ENCODE results near the gene FOXRED1. TPM values are rescaled to one million over a fixed set of nuclear protein-coding genes. Genes with fewer than 3 reads are reported as not detected.
"Not testable (repeated sequence)": the region's sequence is repeated elsewhere in the genome, so short reads cannot be mapped to it uniquely, and the experiment has no call there.

The FOXRED1 gene
- total RNA-seq, 1 experiment from 2014 or later = 44.8 TPM

DNA sequence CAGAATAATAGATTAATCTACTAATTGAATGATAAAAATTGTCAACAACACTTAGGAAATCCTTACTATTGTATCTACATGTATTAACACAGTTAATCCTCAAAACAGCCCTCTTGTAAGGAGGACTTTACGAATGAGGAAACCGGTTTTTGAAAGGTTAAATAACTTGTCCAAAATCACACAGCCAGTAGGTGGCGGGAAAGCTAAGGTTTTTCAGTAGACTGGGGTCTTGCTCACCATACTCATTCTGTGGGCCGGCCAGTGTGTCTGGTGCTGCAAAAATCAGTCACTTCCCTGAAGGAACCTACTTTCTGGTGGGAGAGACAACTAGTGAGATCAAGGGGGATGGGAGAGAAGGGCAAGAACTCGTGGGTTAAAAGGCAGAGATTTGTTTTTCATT lies 38.8 kb downstream of the FOXRED1 start:
- in situ Hi-C loops (cut with HindIII; ENCODE audit: low pct_unique_long_range_greater_than_20kb, low sequenced_read_pairs) (no loop called here), intact Hi-C loops (cut with micrococcal nuclease; ENCODE audit: unreplicated experiment) (no loop called here)
- Histone ChIP-seq H3K9me3 (ENCODE audit: control insufficient read depth, insufficient read depth, low read depth, low read length) (no peaks in the 10 kb centered on the region), H3K4me3 (ENCODE audit: low read depth in 2 of 2, low read length in 2 of 2) (no peak overlapping the region), H3K27ac (ENCODE audit: low read length) (no peak overlapping the region), H3K4me1 (ENCODE audit: control insufficient read depth, insufficient read depth, low read length) (peaks cover 7% of the 10 kb centered on the region; the same call in 1 of the 2 replicates), H3K27me3 (ENCODE audit: control insufficient read depth, insufficient read depth, low read length) (no peaks in the 10 kb centered on the region), H3K36me3 (ENCODE audit: control insufficient read depth, insufficient read depth, low read length) (no peaks in the 10 kb centered on the region)
- CTCF ChIA-PET = interaction anchor here (0.7 kb wide), 1 partner anchor 163 kb away, joined by 4 read pairs; no protein-coding TSS in a partner anchor
- TF ChIP-seq, protein P1, sequence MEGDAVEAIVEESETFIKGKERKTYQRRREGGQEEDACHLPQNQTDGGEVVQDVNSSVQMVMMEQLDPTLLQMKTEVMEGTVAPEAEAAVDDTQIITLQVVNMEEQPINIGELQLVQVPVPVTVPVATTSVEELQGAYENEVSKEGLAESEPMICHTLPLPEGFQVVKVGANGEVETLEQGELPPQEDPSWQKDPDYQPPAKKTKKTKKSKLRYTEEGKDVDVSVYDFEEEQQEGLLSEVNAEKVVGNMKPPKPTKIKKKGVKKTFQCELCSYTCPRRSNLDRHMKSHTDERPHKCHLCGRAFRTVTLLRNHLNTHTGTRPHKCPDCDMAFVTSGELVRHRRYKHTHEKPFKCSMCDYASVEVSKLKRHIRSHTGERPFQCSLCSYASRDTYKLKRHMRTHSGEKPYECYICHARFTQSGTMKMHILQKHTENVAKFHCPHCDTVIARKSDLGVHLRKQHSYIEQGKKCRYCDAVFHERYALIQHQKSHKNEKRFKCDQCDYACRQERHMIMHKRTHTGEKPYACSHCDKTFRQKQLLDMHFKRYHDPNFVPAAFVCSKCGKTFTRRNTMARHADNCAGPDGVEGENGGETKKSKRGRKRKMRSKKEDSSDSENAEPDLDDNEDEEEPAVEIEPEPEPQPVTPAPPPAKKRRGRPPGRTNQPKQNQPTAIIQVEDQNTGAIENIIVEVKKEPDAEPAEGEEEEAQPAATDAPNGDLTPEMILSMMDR (IDR thresholded peaks at IDR 0.05) = no peak
- no peak for TF ChIP-seq TCF7L2 (IDR thresholded peaks at IDR 0.05; ENCODE audit: low read depth, low read length)
- TF ChIP-seq, protein P2, sequence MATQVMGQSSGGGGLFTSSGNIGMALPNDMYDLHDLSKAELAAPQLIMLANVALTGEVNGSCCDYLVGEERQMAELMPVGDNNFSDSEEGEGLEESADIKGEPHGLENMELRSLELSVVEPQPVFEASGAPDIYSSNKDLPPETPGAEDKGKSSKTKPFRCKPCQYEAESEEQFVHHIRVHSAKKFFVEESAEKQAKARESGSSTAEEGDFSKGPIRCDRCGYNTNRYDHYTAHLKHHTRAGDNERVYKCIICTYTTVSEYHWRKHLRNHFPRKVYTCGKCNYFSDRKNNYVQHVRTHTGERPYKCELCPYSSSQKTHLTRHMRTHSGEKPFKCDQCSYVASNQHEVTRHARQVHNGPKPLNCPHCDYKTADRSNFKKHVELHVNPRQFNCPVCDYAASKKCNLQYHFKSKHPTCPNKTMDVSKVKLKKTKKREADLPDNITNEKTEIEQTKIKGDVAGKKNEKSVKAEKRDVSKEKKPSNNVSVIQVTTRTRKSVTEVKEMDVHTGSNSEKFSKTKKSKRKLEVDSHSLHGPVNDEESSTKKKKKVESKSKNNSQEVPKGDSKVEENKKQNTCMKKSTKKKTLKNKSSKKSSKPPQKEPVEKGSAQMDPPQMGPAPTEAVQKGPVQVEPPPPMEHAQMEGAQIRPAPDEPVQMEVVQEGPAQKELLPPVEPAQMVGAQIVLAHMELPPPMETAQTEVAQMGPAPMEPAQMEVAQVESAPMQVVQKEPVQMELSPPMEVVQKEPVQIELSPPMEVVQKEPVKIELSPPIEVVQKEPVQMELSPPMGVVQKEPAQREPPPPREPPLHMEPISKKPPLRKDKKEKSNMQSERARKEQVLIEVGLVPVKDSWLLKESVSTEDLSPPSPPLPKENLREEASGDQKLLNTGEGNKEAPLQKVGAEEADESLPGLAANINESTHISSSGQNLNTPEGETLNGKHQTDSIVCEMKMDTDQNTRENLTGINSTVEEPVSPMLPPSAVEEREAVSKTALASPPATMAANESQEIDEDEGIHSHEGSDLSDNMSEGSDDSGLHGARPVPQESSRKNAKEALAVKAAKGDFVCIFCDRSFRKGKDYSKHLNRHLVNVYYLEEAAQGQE (IDR thresholded peaks at IDR 0.05; ENCODE audit: insufficient read depth in 1 of 2, low read depth in 2 of 2, low read length in 1 of 2) = no peak
- TF ChIP-seq SIN3A (IDR thresholded peaks at IDR 0.05; ENCODE audit: borderline replicate concordance, insufficient read depth, low read depth, low read length) = no peak
- TF ChIP-seq POLR2AphosphoS5 (IDR thresholded peaks at IDR 0.05; ENCODE audit: low read depth, low read length) = no peak
- POLR2A ChIA-PET = no interaction called here
- DNase-seq (ENCODE audit: low read depth, low spot score) (no peak), ATAC-seq (no peak)
- no TSS peak for BruUV-seq (replicated peaks)

DNA sequence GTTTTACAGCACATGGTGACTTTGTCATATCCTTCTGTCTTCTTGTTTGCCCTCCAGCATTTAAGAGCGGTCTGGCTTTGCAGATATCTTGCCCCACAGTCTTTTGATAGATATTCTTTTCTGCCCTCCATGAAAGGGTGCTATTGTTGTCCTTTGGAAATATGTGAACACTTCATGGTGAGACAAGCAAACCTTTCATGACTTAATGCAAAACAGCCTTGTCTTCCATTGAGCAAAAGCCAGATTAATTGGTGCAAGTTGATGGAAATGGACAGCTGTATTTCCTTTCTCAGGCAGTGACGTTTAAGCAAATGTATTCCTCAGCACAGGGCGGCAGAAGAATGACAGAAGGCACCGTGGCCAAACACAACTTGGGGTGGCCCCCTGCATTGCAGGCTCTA lies 39.3 kb downstream of the FOXRED1 start:
- Histone ChIP-seq H3K9me3 (ENCODE audit: control insufficient read depth, insufficient read depth, low read depth, low read length) (no peaks in the 10 kb centered on the region), H3K27ac (ENCODE audit: low read length) (no peak overlapping the region), H3K4me3 (ENCODE audit: low read depth in 2 of 2, low read length in 2 of 2) (no peak overlapping the region), H3K36me3 (ENCODE audit: control insufficient read depth, insufficient read depth, low read length) (no peaks in the 10 kb centered on the region), H3K27me3 (ENCODE audit: control insufficient read depth, insufficient read depth, low read length) (no peaks in the 10 kb centered on the region), H3K4me1 (ENCODE audit: control insufficient read depth, insufficient read depth, low read length) (peaks cover 6% of the 10 kb centered on the region; the same call in 1 of the 2 replicates)
- TF ChIP-seq TCF7L2 (IDR thresholded peaks at IDR 0.05; ENCODE audit: low read depth, low read length) (no peak), SIN3A (IDR thresholded peaks at IDR 0.05; ENCODE audit: borderline replicate concordance, insufficient read depth, low read depth, low read length) (no peak), POLR2AphosphoS5 (IDR thresholded peaks at IDR 0.05; ENCODE audit: low read depth, low read length) (no peak)
- TF ChIP-seq, protein P2 (IDR thresholded peaks at IDR 0.05; ENCODE audit: insufficient read depth in 1 of 2, low read depth in 2 of 2, low read length in 1 of 2) = no peak
- TF ChIP-seq, protein P1 (IDR thresholded peaks at IDR 0.05) = no peak
- POLR2A ChIA-PET = no interaction called here
- in situ Hi-C loops (cut with HindIII; ENCODE audit: low pct_unique_long_range_greater_than_20kb, low sequenced_read_pairs) = no loop called here
- CTCF ChIA-PET = no interaction called here
- intact Hi-C loops (cut with micrococcal nuclease; ENCODE audit: unreplicated experiment) = no loop called here
- ATAC-seq (no peak), DNase-seq (ENCODE audit: low read depth, low spot score) (no peak)
- no TSS peak for BruUV-seq (replicated peaks)

DNA sequence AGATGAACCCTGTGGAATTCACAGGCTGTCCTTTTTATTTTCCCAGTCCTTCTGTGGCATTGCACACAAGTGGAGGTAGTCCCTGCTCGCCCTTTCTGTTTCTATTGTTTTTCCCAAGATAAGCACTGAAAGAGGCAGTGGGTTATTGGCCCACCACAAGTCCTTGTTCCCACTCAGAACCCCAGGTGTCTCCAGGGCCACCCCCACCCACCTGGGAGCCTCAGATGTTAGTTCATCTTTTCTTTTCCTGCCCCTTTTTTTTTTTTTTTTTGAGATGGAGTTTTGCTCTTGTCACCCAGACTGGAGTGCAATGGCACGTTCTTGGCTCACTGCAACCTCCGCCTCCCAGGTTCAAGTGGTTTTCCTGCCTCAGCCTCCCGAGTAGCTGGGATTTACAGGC lies 39.8 kb downstream of the FOXRED1 start:
- ATAC-seq; H3K4me1 ChIP-seq (ENCODE audit: control insufficient read depth, insufficient read depth, low read length); CTCF ChIA-PET; H3K27me3 ChIP-seq (ENCODE audit: control insufficient read depth, insufficient read depth, low read length); H3K4me3 ChIP-seq (ENCODE audit: low read depth in 2 of 2, low read length in 2 of 2); in situ Hi-C loops (cut with HindIII; ENCODE audit: low pct_unique_long_range_greater_than_20kb, low sequenced_read_pairs); H3K27ac ChIP-seq (ENCODE audit: low read length); POLR2A ChIA-PET; DNase-seq (ENCODE audit: low read depth, low spot score); H3K36me3 ChIP-seq (ENCODE audit: control insufficient read depth, insufficient read depth, low read length); H3K9me3 ChIP-seq (ENCODE audit: control insufficient read depth, insufficient read depth, low read depth, low read length); BruUV-seq (replicated peaks); intact Hi-C loops (cut with micrococcal nuclease; ENCODE audit: unreplicated experiment): not testable (repeated sequence)

All from Panc1 (cell line).